Adipose tissue (tissue), 3 donors: ENCODE results near the gene RPS15. TPM values are rescaled to one million over a fixed set of nuclear protein-coding genes. Genes with fewer than 3 reads are reported as not detected.

Source experiments
- H3K27ac ChIP-seq: one replicate; pipeline ENCODE4 v1.5.1; 2013; ENCODE audit warnings: low read depth, low read length
- WGBS, 3 donors: extraction: QIAGEN DNeasy Blood & Tissue Kit; methylation state at CpG; one replicate each; pipeline ENCODE4 v1.1.7; 2013; 5-methylcytosine and 5-hydroxymethylcytosine counted together
- polyA plus RNA-seq, 3 donors: library from polyadenylated mRNA; stranded (reverse); fragments of 200-250 nt; gene quantifications; one replicate each; pipeline ENCODE4 v1.2.3, GENCODE V29; 2013
- donor health status: healthy with polysubstance abuse.
- donor health status: Bipolar disorder and iron deficiency.
- donor health status: healthy.

Gene RPS15
- polyA plus RNA-seq = 1,000 to 10,000 TPM; 2,434 to 3,362 (median 3,351) TPM

DNA sequence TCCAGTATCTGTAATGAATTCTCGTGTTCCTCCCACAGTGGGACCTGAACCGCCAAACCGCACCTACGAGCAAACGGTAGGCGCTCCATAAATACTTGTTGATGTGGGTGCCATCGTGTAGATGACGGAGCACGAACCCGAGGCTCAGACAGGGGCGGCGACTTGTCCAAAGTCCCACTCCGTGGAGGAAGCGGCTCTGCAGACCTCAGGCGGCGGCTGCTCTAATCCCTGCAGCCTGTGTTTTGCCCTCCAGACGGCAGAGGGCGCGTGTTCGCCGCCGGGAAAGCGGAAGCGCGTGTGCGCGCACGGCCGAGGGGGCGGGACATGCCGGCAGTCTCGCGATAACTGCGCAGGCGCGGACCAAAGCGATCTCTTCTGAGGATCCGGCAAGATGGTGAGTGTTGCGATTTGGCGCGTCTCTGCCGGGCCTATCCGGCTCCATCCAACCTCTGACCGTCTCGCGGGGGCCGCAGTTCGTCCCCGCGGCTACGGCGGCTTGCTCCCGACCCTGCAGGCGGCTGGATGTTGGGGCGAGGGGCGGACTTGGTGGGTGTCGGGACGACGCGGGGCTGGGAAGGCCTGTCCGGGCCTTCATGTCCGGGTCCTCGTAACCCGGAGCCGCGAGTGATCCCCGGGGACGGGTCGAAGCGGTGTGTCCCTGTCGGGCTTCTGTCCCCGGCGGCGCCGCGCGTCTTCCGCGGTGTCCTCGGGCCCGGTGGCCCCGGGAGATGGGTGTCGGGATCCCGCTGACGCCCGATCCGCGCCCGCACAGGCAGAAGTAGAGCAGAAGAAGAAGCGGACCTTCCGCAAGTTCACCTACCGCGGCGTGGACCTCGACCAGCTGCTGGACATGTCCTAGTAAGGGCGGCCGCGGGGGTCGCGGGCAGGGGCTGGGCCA, at the start of gene RPS15:
RPS15 (plus strand) TSS at position 362 of the 898 bp plus-strand sequence; CDS start at position 392, 30 bp downstream.
- 1 to 2% (median 1%) methylated on average over 78 to 100 of the region's 100 CpGs for WGBS, 3 donors
- peak within 1 kb of the TSS; percentile 80 for H3K27ac ChIP-seq

DNA sequence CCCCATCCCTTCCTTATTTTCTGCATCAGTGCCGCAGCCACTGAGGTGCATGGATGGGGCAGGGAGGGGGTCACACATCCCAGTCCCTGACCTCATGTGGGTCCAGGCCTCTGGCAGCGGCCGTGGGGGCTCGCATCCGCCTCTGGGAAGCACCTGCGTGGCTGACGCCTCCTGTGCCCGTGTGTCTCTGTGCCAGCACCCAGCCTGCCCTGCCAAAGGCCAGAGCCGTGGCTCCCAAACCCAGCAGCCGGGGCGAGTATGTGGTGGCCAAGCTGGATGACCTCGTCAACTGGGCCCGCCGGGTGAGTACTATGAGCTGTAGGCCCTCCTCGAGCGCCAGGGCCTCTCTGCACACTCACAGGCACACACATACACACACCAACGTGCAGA, 49.6 kb upstream of the RPS15 start:
- 84 to 92% (median 90%) methylated on average over 17 of the region's 17 CpGs for WGBS, 3 donors

DNA sequence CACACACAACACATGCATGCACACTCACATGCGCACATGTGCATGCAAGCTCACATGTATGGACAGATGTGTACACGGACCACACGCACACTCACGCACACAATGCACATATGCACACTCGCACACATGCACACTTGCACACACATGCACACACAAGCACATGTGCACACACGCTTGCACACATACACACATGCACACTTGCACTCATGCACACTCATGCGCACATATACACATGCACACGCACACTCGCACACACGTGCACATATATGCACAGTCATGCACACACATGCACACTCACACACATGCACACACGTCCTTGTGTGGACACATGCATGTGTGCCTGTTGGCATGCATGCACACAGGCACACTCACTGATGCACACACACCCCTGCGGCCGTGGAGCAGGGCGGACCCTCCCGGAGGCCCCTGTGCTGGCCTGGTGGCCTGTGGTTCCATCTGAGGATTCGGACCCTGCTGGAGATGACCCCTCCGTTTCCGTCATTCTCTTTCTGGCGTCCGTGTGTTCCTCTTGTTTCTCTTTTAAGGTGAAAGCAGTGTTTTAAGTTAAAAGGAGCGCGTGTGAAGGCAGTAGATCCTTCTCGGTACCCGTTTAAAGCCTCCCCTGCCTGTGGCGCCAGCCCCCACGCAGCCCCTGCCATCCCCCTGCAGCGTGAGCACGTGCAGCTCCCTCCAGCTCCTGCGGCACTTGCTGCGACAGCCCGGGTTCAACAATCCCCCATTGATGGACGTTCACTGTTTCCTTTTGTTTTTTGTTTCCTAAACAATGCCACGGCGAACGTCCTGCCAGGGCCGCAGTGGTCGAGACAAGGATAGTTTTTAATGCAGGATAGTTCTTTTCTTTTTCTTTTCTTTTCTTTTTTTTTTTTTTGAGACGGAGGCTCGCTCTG, 48.9 kb upstream of the RPS15 start:
- 92% methylated on average over 39 of the region's 39 CpGs for WGBS, 3 donors
- no peak overlapping the region for H3K27ac ChIP-seq

More for the DNA sequence above, 49.6 kb upstream of the RPS15 start:
- H3K27ac ChIP-seq = no peak overlapping the region

DNA sequence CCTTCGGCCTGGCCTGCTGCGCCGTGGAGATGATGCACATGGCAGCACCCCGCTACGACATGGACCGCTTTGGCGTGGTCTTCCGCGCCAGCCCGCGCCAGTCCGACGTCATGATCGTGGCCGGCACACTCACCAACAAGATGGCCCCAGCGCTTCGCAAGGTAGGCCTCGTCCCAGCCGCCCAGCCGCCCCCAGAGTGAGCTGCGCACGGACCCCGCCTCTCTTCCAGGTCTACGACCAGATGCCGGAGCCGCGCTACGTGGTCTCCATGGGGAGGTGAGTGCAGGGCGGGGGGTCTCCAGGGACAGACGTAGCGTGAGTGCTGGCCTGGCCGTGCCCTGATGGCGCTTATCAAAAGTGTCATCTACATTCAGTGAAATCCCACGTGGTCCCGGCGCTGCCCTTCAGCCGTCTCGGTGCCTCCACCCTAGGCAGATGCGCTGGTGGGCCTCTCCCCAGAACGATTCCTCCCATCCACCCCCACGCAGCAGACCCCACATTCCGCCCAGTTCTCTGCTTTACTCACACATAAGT, 47.2 kb upstream of the RPS15 start:
- WGBS, 3 donors = 93 to 96% (median 94%) methylated on average over 42 of the region's 42 CpGs
- no peak overlapping the region for H3K27ac ChIP-seq

DNA sequence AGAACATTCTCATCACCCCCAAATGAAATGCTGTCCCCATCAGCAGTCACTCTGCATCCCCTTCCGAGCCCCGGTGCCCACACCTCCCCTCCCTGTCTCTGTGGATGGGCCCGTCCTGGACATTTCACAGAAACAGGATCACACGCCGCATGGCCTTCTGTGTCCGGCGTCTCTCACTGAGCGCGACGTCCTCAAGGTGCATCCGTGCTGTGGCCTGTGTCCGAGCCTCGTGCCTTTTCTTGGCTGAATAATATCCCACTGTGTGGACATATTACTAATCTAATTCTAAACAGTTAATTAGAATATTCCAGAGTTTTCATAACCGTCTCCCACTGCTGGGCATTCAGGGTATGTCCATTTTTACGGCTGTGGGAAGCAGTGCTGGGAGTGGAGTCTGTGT, 45.8 kb upstream of the RPS15 start:
- H3K27ac ChIP-seq = no peak overlapping the region
- 94 to 96% (median 95%) methylated on average over 15 of the region's 15 CpGs for WGBS, 3 donors

DNA sequence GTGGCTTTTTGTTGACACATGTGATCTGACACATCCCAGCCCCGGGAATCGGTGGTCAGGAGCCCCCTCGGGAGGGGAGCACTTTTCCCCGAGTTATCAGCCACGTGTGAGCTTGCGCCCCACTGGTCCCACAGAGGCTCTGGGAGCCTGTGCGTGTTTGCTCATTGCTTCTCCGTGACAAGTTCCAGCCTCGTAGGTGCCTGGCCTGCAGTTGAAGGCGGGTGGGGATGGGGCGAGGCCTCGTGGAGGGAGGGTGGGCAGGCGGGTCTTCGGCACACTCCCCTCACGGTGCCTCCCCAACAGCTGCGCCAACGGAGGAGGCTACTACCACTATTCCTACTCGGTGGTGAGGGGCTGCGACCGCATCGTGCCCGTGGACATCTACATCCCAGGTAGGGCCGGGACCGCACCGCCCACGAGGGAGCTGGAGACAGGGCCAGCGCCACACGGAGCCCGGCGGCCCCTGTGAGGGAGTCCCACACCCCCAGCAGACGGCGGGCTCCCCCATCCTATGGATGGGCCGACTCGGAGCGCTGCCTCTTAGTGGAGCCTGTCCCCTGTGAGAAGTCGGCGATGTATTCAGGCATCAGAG, 45.2 kb upstream of the RPS15 start:
- WGBS, 3 donors = 92 to 94% (median 93%) methylated on average over 37 of the region's 37 CpGs

DNA sequence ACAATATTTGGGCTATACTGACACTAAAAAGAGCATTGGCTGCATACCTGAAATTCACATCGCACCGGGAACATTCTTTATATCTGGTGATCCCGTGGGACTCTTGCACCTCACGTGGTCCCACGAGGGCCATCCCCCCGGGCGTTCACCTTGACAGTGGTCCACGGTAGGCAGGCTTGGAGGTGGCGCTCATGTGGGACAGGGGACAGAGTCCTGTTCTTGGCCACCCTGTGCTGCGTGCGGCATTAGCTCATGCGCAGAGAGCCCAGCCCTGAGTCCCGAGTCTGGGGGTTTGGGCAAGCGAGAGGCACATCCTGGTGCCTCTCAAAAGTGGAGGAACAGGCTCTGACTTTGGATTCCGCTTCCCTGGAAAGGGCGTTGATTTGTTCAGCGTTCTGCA, 44.4 kb upstream of the RPS15 start:
- 81 to 91% (median 90%) methylated on average over 17 of the region's 17 CpGs for WGBS, 3 donors

More for the DNA sequence above, 45.2 kb upstream of the RPS15 start:
- no peak overlapping the region for H3K27ac ChIP-seq

DNA sequence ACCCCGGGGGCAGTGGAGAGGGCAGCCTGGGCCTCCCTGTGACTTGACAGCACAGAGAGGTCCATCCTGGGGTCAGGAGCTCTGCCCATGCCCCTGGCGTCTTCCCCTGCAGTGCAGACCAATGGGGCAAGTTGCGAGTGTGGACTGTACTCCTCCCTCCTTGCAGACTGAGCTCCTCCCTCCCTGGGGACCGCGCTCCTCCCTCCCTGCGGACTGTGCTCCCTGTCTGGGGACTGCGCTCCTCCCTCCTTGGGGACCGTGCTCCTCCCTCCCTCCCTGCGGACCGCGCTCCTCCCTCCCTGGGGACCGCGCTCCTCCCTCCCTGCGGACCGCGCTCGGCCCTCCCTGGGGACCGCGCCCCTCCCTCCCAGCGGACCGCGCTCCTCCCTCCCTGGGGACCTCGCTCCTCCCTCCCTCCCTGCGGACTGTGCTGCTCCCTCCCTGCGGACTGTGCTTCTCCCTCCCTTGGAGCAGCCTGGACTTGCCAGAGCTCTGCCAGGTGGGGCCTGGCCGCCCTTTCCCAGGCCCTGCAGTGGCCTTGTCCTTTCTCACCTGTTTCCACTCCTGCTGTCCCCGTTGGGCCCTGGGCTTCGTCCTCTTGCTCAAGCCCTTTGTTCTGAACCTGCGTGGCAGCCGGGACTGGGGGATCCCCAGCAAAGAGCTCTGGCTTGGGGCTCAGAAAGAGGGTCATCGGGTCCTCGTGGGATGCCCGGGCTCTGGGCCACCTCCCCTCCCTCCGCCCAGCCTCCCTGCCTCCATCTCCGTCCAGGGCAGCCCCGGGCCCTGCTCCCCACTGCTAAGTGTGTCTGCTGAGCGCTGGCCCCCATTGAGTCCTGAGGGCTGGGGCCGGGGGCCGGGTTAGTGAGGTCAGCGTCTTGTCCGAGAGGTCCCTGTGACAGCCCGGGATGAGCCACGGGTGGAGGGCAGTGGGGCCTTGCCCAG, 43.7 kb upstream of the RPS15 start:
- no peak overlapping the region for H3K27ac ChIP-seq
- WGBS, 3 donors = 26 to 73% (median 71%) methylated on average over 39 to 43 of the region's 43 CpGs

More for the DNA sequence above, 44.4 kb upstream of the RPS15 start:
- no peak overlapping the region for H3K27ac ChIP-seq

DNA sequence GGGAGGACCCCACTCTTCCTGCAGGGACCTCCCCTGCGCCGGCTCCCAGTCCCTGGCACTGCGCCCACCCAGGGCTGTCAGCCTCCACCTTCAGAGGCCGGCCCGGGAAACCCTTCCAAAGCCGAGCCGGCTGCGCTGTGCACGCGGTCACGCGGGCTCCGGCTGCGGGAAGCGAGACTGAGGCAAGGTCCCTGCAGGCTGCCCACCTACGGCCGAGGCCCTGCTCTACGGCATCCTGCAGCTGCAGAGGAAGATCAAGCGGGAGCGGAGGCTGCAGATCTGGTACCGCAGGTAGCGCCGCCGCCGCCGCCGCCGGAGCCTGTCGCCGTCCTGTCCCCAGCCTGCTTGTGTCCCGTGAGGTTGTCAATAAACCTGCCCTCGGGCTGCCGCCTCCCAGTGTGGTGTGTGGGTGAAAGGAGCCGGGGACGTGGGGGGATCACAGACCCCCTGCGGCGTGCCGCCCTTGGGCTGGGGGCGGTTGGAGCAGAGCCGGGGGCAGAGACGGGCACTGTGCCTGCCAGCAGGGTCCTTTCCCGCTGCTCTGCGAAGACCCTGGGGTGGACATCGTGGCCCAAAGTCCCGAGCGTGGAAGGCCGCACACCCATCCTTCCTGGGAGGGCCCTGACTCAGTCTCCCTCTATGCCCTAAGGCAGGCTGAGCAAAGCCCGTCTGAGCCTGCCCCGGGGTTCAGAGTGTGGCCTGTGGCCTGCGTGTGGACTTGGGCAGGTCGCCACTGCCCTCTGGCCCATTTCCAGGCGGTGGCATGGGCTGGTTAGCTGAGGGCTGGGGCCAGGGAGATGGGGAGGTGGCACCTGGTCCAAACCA, 42.8 kb upstream of the RPS15 start:
- WGBS, 3 donors = 43 to 81% (median 77%) methylated on average over 51 to 52 of the region's 52 CpGs
- H3K27ac ChIP-seq = no peak overlapping the region

DNA sequence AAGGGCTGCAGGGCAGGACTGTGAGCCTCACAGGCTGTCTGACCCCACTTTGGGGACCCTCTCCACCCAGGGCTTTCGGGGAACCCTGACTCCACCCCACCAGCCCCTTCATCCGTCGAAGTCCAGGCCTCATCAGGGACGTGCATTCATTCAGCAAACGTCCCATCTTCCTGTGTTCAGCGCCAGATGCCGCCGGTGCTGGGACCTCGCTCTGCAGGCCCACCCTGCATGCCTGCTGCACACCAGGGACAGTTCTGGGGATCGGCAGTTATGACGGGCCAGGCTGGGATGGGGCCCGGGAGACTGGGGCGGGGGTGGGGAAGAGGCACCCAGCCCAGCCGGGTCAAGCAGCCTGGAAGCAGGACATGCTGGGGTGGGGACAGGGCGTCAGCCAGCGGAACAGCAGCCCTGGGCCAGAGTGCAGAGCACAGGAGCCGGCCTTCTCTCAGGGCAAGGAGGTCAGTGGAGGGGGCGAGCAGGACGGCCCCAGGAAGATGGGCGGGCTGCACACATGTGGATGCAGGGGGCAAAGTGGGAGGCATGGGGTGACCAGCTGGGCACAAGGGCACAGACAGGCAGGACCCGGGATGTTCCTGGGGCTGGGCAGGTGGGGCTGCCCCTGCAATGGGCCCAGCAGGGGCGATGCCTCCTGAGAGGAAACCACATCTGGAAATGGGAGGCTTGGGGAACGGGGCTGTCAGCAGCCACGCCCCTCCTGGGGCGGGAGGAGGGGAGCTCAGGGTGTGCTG, 42.0 kb upstream of the RPS15 start:
- 26 to 37% (median 32%) methylated on average over 25 of the region's 25 CpGs for WGBS, 3 donors
- no peak overlapping the region for H3K27ac ChIP-seq

DNA sequence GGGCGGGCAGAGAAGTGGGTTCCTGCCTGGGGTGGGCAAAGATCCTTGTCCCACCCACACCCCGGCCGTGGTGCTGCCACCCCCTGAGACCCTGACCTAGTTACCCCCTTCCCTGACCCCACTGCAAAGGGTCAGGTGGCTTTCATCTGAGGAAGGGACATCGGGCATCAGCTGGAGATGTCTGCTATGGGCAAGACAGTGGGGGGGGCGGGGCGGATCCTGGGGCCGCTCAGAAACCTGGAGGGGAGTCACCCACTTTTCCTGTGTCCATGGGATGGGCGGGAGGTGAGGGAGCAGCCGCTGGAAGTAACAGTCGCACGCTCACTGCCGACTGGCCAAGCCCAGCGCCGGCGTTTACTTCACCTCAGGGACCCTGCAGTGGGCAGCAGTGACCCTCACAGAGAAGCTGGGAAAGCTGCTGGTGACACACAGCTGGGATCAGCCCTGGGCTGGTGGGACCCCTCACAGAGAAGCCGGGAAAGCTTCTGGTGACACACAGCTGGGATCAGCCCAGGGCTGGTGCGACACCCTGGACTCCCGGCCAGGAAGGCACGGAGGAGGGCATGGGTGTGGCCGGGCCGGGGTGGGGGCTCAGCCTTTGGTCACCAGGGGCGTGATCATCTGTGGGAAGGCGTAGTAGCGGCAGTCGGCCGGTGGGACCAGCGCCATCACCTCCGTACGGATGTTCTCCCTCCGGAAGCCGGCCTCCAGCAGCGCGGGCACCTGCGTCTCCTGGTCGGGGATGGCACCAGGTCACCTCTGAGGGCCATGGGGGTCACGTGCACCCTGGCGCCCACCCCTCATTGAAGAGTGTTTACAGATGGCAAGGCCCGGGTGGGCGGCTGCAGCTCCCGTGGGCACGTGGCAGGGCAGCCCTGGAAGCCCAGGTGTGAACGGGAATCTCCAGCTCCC, 41.2 kb upstream of the RPS15 start:
- no peak overlapping the region for H3K27ac ChIP-seq
- WGBS, 3 donors = 68 to 69% (median 68%) methylated on average over 42 of the region's 42 CpGs

DNA sequence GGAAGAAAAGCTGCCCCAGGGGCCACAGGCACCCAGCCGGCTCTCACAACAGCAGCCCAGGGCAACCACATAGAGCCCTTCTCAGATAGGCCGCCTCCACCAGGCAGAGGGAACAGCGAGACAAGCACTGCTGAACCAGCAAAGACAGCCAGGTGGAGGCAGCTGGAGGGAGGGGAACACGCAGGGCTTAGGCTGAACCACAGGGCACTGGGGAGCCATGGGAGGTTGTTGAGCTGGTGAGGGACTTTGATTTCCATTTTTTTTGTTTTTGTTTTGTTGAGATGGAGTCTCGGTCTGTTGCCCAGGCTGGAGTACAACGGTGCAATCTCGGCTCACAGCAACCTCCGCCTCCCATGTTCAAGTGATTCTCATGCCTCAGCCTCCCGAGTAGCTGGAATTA, 40.4 kb upstream of the RPS15 start:
- WGBS, 3 donors = 93 to 96% (median 94%) methylated on average over 9 of the region's 9 CpGs

DNA sequence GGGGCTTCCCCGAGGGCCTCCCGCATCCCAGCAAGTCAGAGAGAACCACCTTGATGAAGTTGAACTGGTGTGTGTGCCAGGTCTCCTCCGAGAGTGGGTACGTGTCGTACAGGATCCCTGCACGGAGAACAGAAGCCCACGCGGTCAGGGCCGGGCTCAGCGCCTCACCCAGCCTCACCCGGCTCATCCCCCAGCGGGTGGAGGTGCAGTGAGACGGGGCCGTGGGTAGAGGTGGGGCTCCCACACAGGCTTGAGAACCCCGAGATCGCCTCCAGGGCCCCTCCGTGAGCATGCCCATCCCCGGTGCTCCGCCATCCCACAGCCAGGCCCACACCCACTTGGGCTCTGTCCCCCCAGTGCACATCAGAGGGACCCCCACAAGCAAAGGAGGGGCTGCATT, 39.1 kb upstream of the RPS15 start:
- 90 to 93% (median 91%) methylated on average over 17 to 19 of the region's 19 CpGs for WGBS, 3 donors
- H3K27ac ChIP-seq = no peak overlapping the region

More for the DNA sequence above, 40.4 kb upstream of the RPS15 start:
- no peak overlapping the region for H3K27ac ChIP-seq

DNA sequence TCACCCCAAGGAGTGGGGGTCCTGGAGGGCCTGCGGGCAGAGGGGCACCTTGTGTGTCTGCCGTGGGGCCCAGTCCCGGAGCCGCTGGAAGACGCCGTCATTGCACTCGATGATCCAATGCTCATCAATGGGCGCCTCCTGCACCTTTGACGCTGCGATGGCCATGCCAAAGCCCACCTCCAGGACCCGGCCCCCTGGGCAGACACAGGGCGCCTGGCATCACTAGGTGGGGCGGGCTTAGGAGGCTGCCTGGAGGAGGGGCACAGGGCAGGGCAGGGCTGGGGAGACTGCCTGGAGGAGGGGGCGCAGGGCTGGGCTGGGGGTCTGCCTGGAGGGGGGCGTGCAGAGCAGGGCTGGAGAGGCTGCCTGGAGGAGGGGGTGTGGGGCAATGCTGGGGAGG, 38.5 kb upstream of the RPS15 start:
- WGBS, 3 donors = 85 to 95% (median 94%) methylated on average over 14 to 15 of the region's 15 CpGs
- no peak overlapping the region for H3K27ac ChIP-seq
